ENCODE results near the gene AFF4. TPM values are rescaled to one million over a fixed set of nuclear protein-coding genes. Genes with fewer than 3 reads are reported as not detected.
A peak's percentile ranks its signal among the peaks of the same experiment; 100 is the strongest.

The AFF4 gene
- polyA plus RNA-seq, 1 donor from 2014 or later = 60.6 TPM

- no peaks in the 10 kb centered on the region for H4K20me1 ChIP-seq (ENCODE audit: insufficient read depth)
- no peaks in the 10 kb centered on the region for H3K9me3 ChIP-seq (ENCODE audit: low read length)
- H3F3A ChIP-seq (ENCODE audit: insufficient read depth, low read length, poor library complexity, severe bottlenecking) = no peaks in the 10 kb centered on the region
- TF ChIP-seq TAF1 (IDR thresholded peaks at IDR 0.05; ENCODE audit: low read depth) (no peak), EZH2 (IDR thresholded peaks at IDR 0.05; ENCODE audit: borderline replicate concordance, insufficient read depth, low read length, poor library complexity, severe bottlenecking) (no peak), POLR2AphosphoS5 (IDR thresholded peaks at IDR 0.05) (no peak), MXI1 (conservative IDR thresholded peaks at IDR 0.05; ENCODE audit: poor library complexity, severe bottlenecking) (no peak), EP300 (conservative IDR thresholded peaks at IDR 0.05; ENCODE audit: poor library complexity, severe bottlenecking) (no peak), REST (IDR thresholded peaks at IDR 0.05; ENCODE audit: borderline replicate concordance) (no peak), SMC3 (conservative IDR thresholded peaks at IDR 0.05; ENCODE audit: poor library complexity) (no peak), RAD21 (conservative IDR thresholded peaks at IDR 0.05) (no peak), CTCF (IDR thresholded peaks at IDR 0.05; ENCODE audit: poor library complexity, severe bottlenecking) (no peak)
- H2AFZ ChIP-seq (ENCODE audit: low read depth, low read length) = no peak overlapping the region
- no peaks in the 10 kb centered on the region for H3K36me3 ChIP-seq (ENCODE audit: insufficient read depth, low read length)
- no peak overlapping the region for H3K4me2 ChIP-seq (ENCODE audit: low read length)
- H3K27ac ChIP-seq (ENCODE audit: low read length) = no peak overlapping the region
- no peaks in the 10 kb centered on the region for H3K9me2 ChIP-seq (ENCODE audit: insufficient read depth, low read length)
- no peaks in the 10 kb centered on the region for H3K27me3 ChIP-seq (ENCODE audit: insufficient read depth, low read depth, low read length)
- no peak overlapping the region for H3K9ac ChIP-seq (ENCODE audit: low read length)
- no peak overlapping the region for H3K4me3 ChIP-seq (ENCODE audit: low read length)
- peaks cover 32% of the 10 kb centered on the region for H3K79me2 ChIP-seq (replicated peaks; ENCODE audit: insufficient read depth, low read length)
Observed at GRCh38 chr5:132965120-132965519, 1.7 kb upstream of the AFF4 start.

DNA sequence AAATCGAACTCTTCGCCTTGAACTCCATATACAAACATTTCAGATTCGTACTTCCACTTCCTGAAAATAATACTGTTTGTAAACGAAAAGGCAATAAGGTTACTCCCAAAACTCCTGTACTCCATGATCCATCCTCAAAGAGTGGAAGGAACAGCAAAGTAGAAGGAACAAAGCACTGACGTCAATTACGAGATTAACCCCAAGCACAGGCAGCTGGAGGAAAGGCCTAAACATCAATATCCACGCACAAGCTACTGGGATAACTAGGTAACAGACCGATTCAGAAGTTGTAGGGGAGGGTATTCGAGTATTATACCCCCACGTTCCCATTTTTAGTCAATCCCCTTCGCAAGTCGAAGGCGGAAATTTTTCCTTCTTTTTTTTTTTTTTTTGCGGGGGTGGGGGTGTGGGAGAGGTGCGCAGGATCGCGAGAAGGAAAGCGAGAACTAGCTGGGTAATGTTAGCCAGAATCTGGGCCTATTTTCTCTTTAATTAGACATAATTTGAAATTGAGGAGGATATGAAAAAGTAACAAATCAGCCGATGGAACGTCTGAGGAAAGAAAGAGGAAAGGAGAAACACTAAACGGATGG is 909 bp downstream of the AFF4 start:
- no peaks in the 10 kb centered on the region for H3K9me2 ChIP-seq (ENCODE audit: insufficient read depth, low read length)
- peak overlapping the region; percentile 83 for H2AFZ ChIP-seq (ENCODE audit: low read depth, low read length)
- H3K4me3 ChIP-seq (ENCODE audit: low read length) = peak overlapping the region; percentile 87
- no peaks in the 10 kb centered on the region for H3F3A ChIP-seq (ENCODE audit: insufficient read depth, low read length, poor library complexity, severe bottlenecking)
- H3K36me3 ChIP-seq (ENCODE audit: insufficient read depth, low read length) = no peaks in the 10 kb centered on the region
- peaks cover 57% of the 10 kb centered on the region for H3K79me2 ChIP-seq (replicated peaks; ENCODE audit: insufficient read depth, low read length)
- TF ChIP-seq EZH2 (IDR thresholded peaks at IDR 0.05; ENCODE audit: borderline replicate concordance, insufficient read depth, low read length, poor library complexity, severe bottlenecking) (no peak), EP300 (conservative IDR thresholded peaks at IDR 0.05; ENCODE audit: poor library complexity, severe bottlenecking) (peak; percentile 18), RAD21 (conservative IDR thresholded peaks at IDR 0.05) (peak; percentile 12), REST (IDR thresholded peaks at IDR 0.05; ENCODE audit: borderline replicate concordance) (peak; percentile 84), TAF1 (IDR thresholded peaks at IDR 0.05; ENCODE audit: low read depth) (no peak), POLR2AphosphoS5 (IDR thresholded peaks at IDR 0.05) (peak; percentile 81), MXI1 (conservative IDR thresholded peaks at IDR 0.05; ENCODE audit: poor library complexity, severe bottlenecking) (peak; percentile 49), SMC3 (conservative IDR thresholded peaks at IDR 0.05; ENCODE audit: poor library complexity) (no peak), CTCF (IDR thresholded peaks at IDR 0.05; ENCODE audit: poor library complexity, severe bottlenecking) (peak; percentile 10)
- peak overlapping the region; percentile 98 for H3K9ac ChIP-seq (ENCODE audit: low read length)
- peak overlapping the region; percentile 95 for H3K27ac ChIP-seq (ENCODE audit: low read length)
- H4K20me1 ChIP-seq (ENCODE audit: insufficient read depth) = no peaks in the 10 kb centered on the region
- H3K4me2 ChIP-seq (ENCODE audit: low read length) = peak overlapping the region; percentile 91
- no peaks in the 10 kb centered on the region for H3K27me3 ChIP-seq (ENCODE audit: insufficient read depth, low read depth, low read length)
- H3K9me3 ChIP-seq (ENCODE audit: low read length) = no peaks in the 10 kb centered on the region

Measured in neural cell (in vitro differentiated cells).